Osteoblast (primary cell): Measurements from ENCODE around the gene NATD1. TPM values are rescaled to one million over a fixed set of nuclear protein-coding genes. Genes with fewer than 3 reads are reported as not detected.

Source experiments
- DNase-seq: peaks from one replicate; pipeline ENCODE4 v3.0.0; 2011; ENCODE audit warnings: low spot score, mixed read lengths; ENCODE audit not compliant: insufficient read length; ENCODE audit errors: missing footprints
- H2AFZ ChIP-seq: 2 replicates; pipeline ENCODE4 v1.6.0; 2011; ENCODE audit warnings: mild to moderate bottlenecking, low read length
- H3K27ac ChIP-seq: 2 replicates; pipeline ENCODE4 v1.5.1; 2011; ENCODE audit warnings: mild to moderate bottlenecking, low read depth, low read length, moderate library complexity
- H3K27me3 ChIP-seq: 2 replicates; pipeline ENCODE4 v1.6.0; 2012; ENCODE audit warnings: mild to moderate bottlenecking, control low read depth, inconsistent platforms, low read length, moderate library complexity; ENCODE audit not compliant: insufficient read depth
- H3K36me3 ChIP-seq: 2 replicates; pipeline ENCODE4 v1.5.1; 2011; ENCODE audit warnings: mild to moderate bottlenecking, low read length, control low read depth, moderate library complexity; ENCODE audit not compliant: insufficient read depth
- H3K4me1 ChIP-seq: 2 replicates; pipeline ENCODE4 v1.5.1; 2011; ENCODE audit warnings: mild to moderate bottlenecking, low read length, control low read depth, moderate library complexity; ENCODE audit not compliant: insufficient read depth
- H3K4me2 ChIP-seq: 2 replicates; pipeline ENCODE4 v1.6.0; 2011; ENCODE audit warnings: mild to moderate bottlenecking, low read length; ENCODE audit not compliant: insufficient read depth
- H3K4me3 ChIP-seq: fragments of 200-600 bp; sonication (generic); 3 replicates; pipeline ENCODE4 v1.5.1; 2012; ENCODE audit warnings: mild to moderate bottlenecking, low read length, inconsistent platforms; ENCODE audit not compliant: insufficient read depth
- H3K79me2 ChIP-seq: 2 replicates; pipeline ENCODE4 v1.6.0; 2012; ENCODE audit warnings: mild to moderate bottlenecking, low read length, control low read depth, inconsistent platforms; ENCODE audit not compliant: insufficient read depth
- H3K9me3 ChIP-seq: 2 replicates; pipeline ENCODE4 v1.5.1; 2011; ENCODE audit warnings: low read depth, low read length, control low read depth
- H4K20me1 ChIP-seq: 2 replicates; pipeline ENCODE4 v1.6.0; 2012; ENCODE audit warnings: mild to moderate bottlenecking, low read length, control low read depth; ENCODE audit not compliant: insufficient read depth
- total RNA-seq: library from RNA; depleted of rRNA; stranded (reverse); fragments of >200 nt; gene quantifications from 2 replicates; pipeline ENCODE4 v1.2.3, GENCODE V29; 2012
- TF ChIP-seq, protein P1 (sequence below): IDR thresholded peaks from 2 replicates; pipeline ENCODE4 v1.5.1; 2011; ENCODE audit warnings: mild to moderate bottlenecking, low read depth, low read length, moderate library complexity; ENCODE audit errors: extremely low read depth

The NATD1 gene
- total RNA-seq, 1 donor, result 15.2 TPM

DNA sequence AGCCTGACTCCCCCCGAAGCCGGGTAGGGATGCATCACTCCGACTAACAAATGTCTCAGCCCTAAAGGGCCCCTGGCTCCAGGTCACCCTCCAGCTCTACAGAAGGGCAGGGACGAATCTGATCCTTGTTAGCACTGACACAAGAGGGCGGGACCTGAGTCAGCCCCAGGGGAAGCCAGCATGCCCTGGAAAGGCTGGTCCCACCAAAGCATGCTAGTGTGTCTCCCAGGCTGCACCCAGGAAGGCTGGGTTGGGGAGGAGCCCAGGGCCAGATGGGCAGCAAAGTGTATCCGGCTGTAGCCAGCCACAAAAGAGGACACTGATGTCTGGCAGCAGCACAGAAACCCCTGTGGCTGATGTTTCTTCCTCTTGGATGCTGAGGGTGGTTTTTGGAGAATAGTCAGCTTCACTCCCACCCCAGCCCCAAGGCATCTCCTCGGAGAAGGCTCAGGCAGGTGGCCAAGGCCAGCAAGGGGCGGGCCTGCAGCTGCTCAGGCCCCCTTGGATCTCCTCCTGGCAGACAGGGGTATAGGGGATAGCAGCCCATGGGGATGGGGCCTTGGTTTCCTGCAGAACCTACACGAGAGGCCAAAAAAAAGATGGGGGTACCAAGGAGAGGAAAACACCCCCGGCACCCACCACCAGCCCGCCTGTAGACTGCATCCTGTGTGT, 11.0 kb downstream of the NATD1 start:
- no peaks in the 10 kb centered on the region for H3K36me3 ChIP-seq
- H3K4me2 ChIP-seq, result no peak overlapping the region
- no peaks in the 10 kb centered on the region for H3K27me3 ChIP-seq
- H2AFZ ChIP-seq, result no peak overlapping the region
- no peaks in the 10 kb centered on the region for H3K9me3 ChIP-seq
- TF ChIP-seq, protein P1, sequence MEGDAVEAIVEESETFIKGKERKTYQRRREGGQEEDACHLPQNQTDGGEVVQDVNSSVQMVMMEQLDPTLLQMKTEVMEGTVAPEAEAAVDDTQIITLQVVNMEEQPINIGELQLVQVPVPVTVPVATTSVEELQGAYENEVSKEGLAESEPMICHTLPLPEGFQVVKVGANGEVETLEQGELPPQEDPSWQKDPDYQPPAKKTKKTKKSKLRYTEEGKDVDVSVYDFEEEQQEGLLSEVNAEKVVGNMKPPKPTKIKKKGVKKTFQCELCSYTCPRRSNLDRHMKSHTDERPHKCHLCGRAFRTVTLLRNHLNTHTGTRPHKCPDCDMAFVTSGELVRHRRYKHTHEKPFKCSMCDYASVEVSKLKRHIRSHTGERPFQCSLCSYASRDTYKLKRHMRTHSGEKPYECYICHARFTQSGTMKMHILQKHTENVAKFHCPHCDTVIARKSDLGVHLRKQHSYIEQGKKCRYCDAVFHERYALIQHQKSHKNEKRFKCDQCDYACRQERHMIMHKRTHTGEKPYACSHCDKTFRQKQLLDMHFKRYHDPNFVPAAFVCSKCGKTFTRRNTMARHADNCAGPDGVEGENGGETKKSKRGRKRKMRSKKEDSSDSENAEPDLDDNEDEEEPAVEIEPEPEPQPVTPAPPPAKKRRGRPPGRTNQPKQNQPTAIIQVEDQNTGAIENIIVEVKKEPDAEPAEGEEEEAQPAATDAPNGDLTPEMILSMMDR, result no peak
- H3K4me1 ChIP-seq, result no peaks in the 10 kb centered on the region
- DNase-seq, result peak; percentile 90
- H3K4me3 ChIP-seq, result no peak overlapping the region
- H4K20me1 ChIP-seq, result peaks cover 26% of the 10 kb centered on the region
- H3K79me2 ChIP-seq, result no peaks in the 10 kb centered on the region
- no peak overlapping the region for H3K27ac ChIP-seq

DNA sequence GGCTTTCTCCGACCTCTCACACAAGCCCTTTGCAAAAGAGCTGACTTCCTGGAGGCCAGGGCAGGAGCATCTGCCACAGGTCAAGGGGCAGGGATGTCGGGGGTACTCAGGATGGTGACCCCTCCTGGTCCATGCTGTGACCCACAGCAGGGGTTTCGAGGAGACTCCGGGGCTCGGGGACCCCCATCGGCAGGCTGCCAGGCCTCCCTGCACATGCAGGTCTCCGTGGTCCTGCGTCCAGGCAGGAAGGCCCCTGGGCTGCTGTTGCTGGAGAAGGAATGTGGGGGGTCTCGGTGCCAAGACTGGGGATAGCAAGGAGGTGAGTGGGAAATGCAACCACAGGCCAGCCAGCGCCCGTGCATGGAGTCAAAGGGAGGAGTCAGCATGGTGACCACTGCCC, 11.6 kb downstream of the NATD1 start:
- Histone ChIP-seq H3K4me3 (no peak overlapping the region), H3K4me1 (no peaks in the 10 kb centered on the region), H3K27ac (no peak overlapping the region), H4K20me1 (peaks cover 25% of the 10 kb centered on the region), H2AFZ (no peak overlapping the region), H3K27me3 (no peaks in the 10 kb centered on the region), H3K9me3 (no peaks in the 10 kb centered on the region), H3K4me2 (no peak overlapping the region), H3K79me2 (no peaks in the 10 kb centered on the region), H3K36me3 (no peaks in the 10 kb centered on the region)
- no peak for DNase-seq
- TF ChIP-seq, protein P1, result no peak

DNA sequence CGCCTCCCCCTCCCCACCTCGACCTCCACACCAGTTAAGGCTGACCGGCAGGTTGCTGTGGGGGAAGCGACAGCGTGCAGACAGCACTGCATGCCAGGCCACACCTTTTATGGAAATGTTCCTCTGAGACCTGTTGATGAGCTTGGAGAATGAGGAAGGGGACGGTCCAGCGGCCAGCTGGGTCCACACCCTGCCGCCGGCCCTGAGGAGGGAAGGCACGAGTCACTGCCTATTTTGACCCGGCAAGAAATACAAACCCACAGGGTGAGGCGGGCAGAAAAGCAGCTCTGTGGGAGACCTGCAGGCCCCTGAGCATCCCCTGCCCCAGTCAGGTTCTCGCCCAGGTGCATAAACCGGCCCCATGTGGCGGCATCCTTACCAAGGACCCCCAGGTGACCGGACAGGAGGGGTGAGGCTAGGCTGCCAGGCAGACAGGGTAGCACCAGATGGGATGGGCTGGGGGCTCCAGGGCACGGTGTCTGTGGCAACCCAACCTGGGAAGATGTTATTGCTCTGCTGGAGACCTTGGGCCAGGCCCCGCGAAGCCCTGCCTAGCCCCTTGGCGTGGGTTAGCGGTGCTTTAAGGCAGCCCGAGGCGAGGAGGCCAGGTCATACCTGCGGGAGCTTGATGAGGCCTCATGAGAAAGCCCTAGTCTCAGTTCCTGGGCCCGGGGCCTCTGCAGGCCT, 12.7 kb downstream of the NATD1 start:
- no peaks in the 10 kb centered on the region for H3K4me1 ChIP-seq
- no peaks in the 10 kb centered on the region for H3K36me3 ChIP-seq
- H3K27me3 ChIP-seq, result no peaks in the 10 kb centered on the region
- H3K27ac ChIP-seq, result no peak overlapping the region
- no peak for DNase-seq
- no peaks in the 10 kb centered on the region for H3K79me2 ChIP-seq
- no peaks in the 10 kb centered on the region for H3K9me3 ChIP-seq
- no peak overlapping the region for H3K4me3 ChIP-seq
- no peak overlapping the region for H2AFZ ChIP-seq
- TF ChIP-seq, protein P1, result no peak
- H3K4me2 ChIP-seq, result no peak overlapping the region
- H4K20me1 ChIP-seq, result peaks cover 25% of the 10 kb centered on the region

DNA sequence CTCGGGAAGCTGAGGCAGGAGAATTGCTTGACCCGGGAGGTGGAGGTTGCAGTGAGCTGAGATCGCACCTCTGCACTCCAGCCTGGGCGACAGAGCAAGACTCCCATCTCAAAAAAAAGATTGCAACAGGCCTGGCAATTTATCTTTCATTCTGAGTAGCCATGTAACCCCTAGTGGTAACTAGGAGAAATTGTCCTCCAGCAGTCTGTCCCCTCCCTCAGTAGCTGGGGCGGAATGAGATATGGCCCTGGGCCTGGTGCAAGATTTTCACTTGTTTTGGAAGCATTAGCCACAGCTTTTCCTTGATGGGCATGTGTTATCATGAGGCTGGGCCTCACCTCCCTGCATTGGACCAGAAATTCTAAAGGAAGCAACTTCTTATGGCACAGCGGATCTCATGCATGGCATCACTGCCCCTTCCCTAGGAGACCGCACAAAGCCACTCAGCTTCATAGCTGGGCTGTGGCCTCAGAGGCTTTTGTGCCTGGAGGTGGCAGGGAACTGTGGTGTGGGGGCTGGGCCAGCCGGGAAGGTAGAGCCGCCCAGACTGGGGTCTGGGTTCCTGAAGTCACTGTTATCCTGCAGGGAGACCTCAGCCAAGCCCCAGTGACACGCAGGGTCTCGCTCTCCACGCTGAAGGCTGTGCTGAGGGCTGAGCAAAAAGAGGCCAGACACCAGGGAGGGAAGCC, 13.4 kb downstream of the NATD1 start:
- Histone ChIP-seq H3K27me3 (no peaks in the 10 kb centered on the region), H3K4me1 (no peaks in the 10 kb centered on the region), H3K4me2 (no peak overlapping the region), H2AFZ (no peak overlapping the region), H3K79me2 (no peaks in the 10 kb centered on the region), H4K20me1 (peaks cover 23% of the 10 kb centered on the region), H3K9me3 (no peaks in the 10 kb centered on the region), H3K36me3 (no peaks in the 10 kb centered on the region), H3K27ac (no peak overlapping the region), H3K4me3 (no peak overlapping the region)
- DNase-seq, result peak; percentile 94
- TF ChIP-seq, protein P1, result peak; percentile 47
